Measurements from ENCODE around the gene NECTIN2. TPM values are rescaled to one million over a fixed set of nuclear protein-coding genes. Genes with fewer than 3 reads are reported as not detected.

NECTIN2 gene
- total RNA-seq (2014; rRNA removed; shearing (Covaris generic)) = 603 and 664 TPM in 2 replicates

DNA sequence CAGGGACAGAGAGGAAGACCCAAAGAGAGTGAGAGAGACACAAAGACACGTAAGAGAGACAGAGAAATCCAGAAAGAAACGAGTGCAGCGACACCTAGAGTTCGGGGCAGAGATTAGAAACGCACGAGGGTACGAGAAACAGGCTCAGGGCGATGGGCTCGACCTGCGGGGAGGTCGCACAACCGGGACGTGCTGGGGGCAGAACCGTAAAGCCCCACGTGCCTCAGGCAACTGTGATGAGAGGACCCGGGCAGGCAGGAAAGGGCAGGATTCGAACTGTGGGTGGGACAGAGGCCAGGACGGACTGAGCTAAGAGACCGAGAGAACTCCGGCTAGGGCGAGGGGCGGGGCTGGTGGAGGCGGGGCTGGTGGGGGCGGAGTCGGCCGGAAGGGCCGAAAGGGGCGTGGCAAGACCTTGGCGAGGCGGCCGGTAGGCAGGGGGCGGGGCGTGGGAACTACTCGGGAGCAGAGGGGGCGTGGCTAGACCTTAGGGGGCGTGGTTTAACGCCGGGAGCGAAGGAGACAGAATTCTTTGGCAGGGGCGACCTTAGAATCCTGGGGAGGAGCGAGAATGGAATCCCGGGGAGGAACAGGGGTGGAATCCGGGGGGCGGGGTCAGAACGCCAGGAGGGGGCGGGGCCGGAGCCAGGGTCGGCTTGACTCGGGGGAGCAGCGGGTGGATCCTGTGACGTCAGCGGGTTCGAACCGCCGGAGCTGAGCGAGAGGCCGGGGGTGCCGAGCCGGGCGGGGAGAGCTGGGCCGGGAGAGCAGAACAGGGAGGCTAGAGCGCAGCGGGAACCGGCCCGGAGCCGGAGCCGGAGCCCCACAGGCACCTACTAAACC is at the start of gene NECTIN2:
Gene NECTIN2, plus strand, starts transcription at position 686 of the 843 bp plus-strand sequence. CDS start 229 bp downstream, outside the sequence.
- DNase-seq (ENCODE audit: low spot score) = peak; percentile 100

DNA sequence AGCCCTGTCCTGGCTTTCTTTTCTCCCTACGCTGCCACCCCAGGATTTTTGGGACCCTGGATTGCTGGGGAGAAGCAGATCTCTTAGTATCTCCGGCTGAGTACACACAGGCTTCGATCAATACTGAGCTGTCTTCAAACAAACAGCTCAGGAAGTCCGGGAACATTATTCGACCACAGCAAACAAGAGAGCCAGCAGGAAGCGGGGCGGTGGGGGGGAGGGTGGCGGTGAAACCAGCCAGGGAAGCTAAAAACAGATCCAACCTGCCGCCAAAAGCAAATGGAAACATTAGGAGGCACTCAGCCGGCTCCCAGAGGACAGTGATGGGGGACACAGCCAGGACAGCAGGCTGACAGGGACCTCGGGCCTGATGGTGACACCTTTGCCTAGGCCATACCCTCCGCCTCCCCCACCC is 49.4 kb upstream of the NECTIN2 start:
- peak; percentile 80 for DNase-seq (ENCODE audit: low spot score)

DNA sequence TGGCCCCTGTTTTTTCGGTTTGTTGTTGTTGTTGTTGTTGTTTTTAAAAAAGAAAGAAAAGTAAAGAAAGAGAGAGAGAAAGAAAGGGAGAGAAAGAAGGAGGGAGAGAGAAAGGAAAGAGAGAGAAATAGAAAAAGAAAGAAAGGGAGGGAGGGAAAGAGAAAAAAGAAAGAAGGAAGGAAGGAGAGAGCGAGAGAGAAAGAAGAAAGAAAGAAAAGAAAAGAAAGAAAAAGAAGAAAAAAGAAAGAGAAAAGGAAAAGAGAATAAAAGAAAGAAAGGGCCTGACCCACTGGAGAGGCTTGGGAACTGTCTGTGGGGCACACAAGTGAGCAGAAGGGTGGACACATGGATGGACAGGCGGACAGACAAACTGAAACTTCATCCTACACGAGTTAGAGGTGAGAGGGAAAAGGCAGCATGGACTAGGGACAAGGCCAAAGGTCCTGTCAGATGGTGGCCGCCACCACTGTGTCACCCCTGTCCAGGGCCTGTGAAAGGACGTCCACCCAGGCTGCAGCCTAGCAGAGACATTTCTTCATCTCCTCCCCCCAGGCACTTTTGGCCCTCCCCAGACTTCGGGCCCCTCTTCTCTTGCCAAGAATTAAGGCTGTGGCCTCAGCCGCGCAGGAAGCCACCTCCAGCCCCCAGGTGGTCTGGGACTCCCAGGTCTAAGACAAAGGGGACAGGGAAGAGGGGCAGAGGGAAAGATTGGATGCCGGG is 46.3 kb upstream of the NECTIN2 start:
- DNase-seq (ENCODE audit: low spot score) = no peak

DNA sequence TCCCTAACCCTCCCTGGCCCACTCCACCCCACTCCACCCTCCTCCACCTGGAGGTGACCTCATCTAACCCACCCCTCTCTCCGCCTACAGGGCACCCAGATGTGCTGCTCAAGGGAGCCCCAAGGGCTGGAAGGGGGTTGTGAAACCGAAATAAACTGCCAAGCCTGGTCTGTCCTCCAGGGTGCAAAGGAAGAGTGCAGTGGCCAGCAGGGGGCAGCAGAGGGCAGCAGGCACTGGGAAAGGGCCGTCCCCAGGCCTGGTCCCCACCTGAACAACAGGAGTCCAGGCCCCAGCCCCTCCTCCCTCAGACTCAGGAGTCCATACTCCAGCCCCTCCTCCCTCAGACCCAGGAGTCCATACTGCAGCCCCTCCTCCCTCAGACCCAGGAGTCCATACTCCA is 45.6 kb upstream of the NECTIN2 start:
- DNase-seq (ENCODE audit: low spot score) = peak; percentile 94

DNA sequence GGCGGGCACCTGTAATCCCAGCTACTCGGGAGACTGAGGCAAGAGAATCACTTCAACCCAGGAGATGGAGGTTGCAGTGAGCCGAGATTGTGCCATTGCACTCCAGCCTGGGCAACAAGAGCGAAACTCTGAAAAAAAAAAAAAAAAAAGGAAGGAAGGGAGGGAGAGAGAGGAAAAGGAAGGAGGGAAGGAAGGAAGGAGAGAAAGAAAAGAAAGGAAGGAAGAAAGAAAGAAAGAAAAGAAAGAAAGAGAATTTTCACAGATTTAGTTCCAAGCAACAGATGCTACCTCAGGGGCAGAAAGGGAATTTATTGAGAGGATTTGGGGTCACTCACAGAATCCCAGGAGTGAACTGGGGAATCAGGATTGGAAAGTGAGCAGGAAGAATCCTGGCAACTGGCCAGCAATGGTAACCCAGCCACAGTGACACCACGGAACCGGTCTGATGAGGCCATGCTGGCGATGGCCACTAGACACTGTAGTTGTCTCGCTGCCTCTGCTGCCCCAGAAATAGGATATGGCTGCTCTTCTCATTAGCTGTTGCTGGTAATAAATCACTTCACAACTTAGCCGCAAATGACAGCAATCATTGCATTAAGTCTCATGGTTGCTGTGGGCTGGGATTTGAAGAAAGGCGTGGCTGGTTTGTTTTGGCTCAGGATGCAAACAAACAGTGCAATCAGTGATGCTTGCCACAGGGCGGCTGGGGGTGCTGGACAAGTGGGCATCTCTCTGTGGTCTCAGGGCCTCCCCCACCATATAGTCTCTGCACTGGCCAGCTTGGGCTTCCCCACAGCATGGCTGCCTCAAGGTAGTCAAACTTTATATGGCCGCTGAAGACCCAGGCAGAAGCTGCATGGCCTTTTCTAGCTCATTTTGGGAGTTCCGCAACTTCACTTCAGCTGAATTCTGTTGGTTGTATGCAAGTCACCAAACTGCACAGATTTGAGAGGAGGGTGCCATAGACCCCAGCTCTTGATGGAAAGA is 42.4 kb upstream of the NECTIN2 start:
- DNase-seq (ENCODE audit: low spot score) = peak; percentile 79

DNA sequence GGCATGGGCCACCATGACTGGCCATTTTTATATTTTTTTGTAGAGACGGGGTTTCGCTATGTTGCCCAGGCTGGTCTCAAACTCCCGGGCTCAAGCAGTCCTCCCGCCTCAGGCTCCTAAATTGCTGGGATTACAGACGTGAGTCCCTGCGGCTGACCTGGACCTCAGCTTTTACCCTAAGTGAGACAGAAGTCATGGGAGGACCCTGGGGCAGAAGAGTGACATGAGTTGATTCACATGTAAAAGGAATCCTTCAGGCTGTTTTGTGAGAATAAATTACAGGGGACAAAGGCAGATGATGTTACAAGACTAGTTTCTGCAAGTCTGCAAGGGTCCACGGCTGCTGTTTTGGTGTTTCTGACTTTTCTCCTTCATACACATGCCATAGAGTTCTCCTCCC is 39.8 kb upstream of the NECTIN2 start:
- DNase-seq (ENCODE audit: low spot score) = no peak

DNA sequence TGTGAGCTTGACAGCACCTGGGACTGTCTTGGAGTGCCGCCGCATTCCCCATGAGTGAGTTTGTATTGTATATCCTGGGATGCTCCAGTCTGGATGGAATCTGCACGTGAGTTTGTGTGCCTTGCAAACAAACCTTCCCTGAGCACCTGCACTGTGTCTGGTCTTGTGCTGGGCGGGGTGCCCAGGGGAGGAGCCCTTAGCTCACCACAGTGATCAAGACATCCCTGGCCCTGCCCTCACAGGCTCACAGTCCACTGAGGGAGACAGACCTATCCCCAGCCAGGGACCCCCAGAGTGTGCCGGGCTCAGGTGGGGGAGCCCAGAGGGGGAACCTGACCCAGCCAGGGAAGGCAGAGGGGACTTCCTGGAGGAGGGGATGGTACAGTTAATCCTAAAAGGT is 38.9 kb upstream of the NECTIN2 start:
- DNase-seq (ENCODE audit: low spot score) = peak; percentile 74

DNA sequence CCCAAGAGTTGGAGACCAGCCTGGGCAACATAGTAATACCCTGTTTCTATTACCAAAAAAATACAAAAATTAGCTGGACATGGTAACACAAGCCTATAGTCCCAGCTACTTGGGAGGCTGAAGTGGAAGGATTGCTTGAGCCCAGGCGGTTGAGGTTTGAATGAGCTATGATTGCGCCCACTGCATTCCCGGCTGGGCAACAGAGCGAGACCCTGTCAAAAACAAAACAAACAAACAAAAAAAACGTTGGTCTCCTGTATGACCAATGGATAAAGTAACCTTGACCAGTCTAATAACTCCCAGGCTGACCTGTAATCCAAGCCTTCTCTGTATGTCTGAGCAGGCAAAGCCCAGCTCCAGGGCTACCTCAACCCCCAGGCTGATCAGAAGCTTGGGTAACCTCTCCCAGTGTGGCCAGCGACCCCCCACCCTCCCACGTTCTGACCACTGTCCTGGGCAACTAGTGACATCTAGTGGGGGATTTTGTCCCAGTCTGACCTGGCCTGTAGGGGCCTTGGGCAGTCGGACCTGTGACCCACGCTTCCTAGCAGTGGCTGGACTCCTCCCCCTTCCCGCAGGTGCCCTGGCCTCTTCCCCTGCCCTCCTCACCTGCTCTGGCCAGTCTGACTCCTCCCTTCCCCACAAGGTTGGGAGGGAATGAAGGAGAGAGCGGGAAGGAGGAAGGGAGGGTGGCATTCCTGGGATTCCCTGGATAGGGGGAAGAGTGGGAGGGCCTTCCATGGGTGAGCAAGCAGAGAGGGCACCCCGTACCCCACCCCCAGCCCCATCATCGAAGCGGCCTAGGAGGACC is 38.2 kb upstream of the NECTIN2 start:
- DNase-seq (ENCODE audit: low spot score) = peak; percentile 96

DNA sequence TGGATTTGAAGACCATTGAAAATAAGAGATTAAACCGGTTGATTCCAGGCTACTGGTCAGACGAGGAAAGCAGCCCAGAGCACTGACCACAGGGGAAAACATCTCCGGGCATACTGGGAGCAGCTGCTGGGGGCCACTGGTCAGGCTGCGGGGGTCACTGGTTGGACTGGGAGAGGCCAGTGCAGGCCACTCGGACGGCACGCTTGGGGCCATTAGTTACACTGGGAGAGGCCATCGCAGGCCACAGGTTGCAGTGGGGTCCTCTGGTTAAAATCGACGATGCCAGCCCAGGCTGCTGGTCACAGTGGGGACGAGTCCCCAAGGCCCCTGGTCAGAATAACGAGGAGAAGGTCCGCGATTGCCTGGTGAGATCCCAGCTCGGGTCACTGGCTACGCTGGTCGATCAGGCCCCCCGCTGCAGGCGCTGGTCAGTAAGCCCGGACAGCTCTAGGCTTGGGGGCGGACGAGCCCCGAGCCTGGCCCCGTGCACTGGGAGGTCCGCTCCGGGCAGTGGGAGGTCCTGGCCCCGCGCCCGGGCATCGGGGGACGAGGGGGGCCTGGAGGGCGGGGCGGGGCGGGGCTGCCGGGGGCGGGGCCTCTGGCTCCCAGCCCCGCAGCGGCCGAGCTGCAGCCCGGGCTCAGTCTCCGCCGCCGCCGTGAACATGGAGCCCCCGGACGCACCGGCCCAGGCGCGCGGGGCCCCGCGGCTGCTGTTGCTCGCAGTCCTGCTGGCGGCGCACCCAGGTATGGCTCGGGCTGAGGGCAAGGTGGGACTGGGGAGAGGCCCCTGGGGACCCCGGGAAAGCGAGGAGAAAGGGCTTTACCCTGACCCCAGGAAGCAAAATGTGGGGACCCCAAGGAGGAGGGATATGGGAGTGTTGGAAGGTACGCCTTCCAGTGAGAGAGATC is 37.4 kb upstream of the NECTIN2 start, which contains the start of gene BCAM:
Gene BCAM, plus strand, starts transcription at position 641 of the 909 bp plus-strand sequence. Its CDS starts 22 bp downstream, at position 663.
- peak; percentile 79 for DNase-seq (ENCODE audit: low spot score)

DNA sequence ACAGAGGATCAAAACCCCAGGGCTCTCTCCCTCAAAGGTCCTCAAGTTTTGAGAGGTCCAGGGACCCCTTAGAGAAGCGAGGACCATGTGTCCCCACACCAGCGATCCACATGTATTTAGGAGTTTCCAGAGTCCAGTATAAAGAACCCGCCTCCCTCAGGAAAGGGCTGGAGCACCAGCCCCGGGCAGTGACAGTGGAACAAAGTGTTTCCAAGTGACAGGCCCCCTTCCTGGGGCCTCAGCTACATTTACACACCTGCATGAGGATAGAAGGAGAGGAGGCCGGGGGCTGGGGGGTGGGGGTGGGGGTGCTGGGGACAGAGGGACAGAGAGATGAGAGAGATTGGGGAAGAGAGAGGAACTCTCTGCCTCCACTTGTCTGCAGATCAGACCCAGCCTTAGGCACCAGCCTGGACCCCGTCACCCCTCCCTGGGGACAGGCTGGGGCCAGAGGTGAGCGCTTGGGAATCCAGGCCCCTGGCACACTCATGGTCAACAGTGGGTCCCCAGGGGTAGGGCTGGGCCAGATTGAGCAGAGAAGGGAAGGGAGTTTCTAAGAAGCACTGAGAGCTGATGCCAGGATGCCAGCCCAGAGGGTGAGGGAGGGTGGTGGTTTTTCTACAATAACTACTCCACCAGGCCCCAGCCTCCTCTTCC is 36.4 kb upstream of the NECTIN2 start:
- peak; percentile 32 for DNase-seq (ENCODE audit: low spot score)

DNA sequence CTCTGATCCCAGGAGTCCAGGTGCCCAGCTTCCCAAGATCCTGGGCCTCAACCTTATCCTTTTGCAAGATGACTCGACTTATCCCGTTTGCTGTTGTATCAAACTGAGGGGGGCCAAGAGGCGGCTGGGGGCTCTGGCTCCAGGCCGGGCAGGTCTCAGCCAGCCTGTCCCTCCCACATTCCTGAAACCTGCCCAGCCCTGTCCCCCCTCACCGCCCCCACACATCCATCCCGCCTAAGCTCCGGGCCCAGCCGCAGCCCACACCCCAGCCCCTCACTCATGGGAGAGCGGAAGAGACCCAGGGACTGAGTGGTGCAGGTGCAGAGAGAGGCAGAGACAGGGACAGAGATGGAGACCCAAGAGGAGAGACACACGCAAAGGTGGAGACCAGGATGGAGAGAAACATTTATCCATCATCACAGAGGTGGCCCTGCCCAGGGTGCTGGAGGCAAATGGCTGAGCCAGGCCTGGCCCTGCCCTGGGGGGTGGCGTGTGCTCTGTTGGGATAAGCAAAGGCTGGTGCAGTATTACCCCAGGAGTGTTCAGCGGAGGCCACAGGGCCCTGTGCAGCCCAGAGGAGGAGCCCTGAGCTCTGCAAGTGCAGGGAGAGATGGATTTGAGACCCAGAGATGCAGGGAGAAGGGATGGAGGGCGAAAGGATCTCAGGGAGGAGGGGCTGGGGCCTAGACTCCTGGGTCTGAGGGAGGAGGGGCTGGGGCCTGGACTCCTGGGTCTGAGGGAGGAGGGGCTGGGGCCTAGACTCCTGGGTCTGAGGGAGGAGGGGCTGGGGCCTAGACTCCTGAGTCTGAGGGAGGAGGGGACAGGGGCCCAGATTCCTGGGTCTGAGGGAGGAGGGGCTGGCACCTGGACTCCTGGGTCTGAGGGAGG is 35.6 kb upstream of the NECTIN2 start:
- DNase-seq (ENCODE audit: low spot score) = no peak

DNA sequence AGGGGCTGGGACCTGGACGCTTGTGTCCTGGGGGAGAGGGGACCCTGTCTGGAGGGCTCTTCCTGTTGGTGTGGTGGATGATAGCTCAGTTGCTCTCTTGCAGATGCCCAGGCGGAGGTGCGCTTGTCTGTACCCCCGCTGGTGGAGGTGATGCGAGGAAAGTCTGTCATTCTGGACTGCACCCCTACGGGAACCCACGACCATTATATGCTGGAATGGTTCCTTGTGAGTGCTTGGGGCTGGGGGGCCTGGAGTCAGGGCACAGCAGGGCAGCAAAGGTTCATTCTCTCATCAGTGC is 35.0 kb upstream of the NECTIN2 start:
- DNase-seq (ENCODE audit: low spot score) = no peak

DNA sequence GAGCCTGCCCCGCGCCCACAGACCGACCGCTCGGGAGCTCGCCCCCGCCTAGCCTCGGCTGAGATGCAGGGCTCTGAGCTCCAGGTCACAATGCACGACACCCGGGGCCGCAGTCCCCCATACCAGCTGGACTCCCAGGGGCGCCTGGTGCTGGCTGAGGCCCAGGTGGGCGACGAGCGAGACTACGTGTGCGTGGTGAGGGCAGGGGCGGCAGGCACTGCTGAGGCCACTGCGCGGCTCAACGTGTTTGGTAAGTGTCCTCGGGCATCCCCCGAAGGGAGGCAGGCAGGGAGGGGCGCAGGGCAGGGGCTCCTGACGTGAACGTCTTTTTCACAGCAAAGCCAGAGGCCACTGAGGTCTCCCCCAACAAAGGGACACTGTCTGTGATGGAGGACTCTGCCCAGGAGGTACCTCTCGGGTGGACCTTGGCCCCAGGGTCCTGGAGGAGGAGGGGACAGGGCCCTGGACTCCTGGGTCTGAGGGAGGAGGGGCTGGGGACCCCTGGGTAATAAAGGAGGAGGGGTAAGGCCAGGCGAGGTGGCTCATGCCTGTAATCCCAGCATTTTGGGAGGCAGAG is 33.9 kb upstream of the NECTIN2 start:
- DNase-seq (ENCODE audit: low spot score) = no peak

DNA sequence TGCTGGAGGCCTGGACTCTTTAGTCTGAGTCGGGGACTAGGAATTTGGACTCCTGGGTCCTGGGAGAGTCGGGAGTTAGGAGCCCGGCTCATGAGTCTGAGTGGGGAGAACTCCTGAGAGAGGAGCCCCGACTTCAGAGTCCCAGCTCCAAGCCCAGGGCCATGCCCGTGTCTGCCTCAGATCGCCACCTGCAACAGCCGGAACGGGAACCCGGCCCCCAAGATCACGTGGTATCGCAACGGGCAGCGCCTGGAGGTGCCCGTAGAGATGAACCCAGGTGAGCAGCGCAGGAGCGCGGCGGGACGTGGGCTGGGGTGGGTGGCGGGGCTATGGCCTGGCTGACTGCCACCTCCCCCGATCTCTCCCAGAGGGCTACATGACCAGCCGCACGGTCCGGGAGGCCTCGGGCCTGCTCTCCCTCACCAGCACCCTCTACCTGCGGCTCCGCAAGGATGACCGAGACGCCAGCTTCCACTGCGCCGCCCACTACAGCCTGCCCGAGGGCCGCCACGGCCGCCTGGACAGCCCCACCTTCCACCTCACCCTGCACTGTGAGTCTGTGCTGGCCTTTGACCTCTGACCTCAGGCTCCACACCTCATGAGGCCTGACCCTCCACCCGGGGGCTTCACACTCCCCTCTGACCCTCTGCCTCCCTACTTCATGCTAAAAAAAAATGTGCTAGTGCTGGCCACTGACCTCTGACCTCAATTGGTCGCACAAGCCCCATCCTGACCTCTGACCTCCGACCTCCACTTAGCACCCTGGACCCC is 32.8 kb upstream of the NECTIN2 start:
- no peak for DNase-seq (ENCODE audit: low spot score)

DNA sequence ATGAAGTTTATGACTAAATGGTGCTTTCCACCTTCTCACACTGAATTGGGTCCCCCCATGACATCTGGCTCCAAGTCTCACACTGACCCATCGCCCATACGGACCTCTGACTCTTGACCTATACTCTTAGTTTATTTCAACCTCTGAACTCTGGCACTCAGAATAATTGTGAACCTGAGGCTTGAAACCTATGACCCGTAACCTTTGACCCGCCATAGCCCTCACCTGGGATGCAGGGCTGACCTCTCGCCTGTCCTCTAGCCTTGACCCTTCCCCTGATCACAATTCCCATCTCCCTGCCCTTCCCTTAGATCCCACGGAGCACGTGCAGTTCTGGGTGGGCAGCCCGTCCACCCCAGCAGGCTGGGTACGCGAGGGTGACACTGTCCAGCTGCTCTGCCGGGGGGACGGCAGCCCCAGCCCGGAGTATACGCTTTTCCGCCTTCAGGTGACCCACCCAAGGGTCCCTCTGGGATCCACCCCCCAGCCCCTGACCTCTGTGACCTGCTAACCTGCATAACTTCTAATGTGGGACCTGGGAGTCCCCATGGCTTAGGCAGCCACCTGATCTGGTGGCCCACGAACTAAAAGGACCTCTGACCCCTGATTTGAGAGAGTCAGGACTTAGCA is 32.1 kb upstream of the NECTIN2 start:
- DNase-seq (ENCODE audit: low spot score) = no peak

DNA sequence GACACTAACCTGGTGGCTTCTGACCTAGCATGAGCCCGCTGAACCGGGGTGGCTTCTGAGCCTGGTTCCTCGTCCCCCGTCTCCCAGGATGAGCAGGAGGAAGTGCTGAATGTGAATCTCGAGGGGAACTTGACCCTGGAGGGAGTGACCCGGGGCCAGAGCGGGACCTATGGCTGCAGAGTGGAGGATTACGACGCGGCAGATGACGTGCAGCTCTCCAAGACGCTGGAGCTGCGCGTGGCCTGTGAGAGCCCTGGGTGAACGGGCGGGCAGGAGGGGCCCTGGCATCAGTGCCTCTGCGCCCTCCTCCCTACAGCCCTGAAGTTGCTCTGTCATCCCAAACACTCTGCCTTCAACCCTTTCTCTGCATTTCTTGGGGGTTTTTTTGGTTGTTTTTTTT is 31.6 kb upstream of the NECTIN2 start:
- no peak for DNase-seq (ENCODE audit: low spot score)

DNA sequence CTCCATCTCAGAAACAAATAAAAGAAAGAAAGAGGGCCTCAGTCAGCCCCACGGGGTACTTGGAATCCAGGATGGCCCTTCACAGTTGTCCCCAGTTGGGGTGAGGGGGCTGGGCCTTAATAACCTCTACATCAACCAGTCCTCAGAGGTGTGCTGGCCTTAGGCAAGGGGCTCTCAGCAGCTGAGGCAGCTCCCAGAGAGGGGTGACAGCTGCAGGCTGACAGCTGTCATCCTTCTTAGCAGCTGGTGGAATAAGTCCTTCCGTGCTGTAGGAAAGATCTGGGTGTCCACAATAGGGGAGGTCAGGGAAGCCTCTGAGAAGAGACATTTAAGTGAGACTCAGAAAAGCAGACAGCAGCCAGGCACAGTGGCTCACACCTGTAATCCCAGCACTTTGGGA is 29.8 kb upstream of the NECTIN2 start:
- DNase-seq (ENCODE audit: low spot score) = no peak

Data from HT-29 (cell line).